ENCODE results near the gene YAF2.
"Not testable (repeated sequence)": the region's sequence is repeated elsewhere in the genome, so short reads cannot be mapped to it uniquely, and the experiment has no call there.

Gene YAF2

GRCh38 chr12:42222724-42223123 lies 15.3 kb downstream of the YAF2 start:
- Histone ChIP-seq H3K4me1 (ENCODE audit: insufficient read depth, low read length) (no peaks in the 10 kb centered on the region), H3K4me3 (ENCODE audit: low read depth in 1 of 2, low read length in 2 of 2) (no peak overlapping the region), H3K9ac (ENCODE audit: low read depth, low read length) (no peak overlapping the region), H3K36me3 (ENCODE audit: insufficient read depth, low read length) (peaks cover 6% of the 10 kb centered on the region; the same call in 1 of the 2 replicates), H4K20me1 (ENCODE audit: insufficient read depth, low read length) (peaks cover 12% of the 10 kb centered on the region; the same call in 1 of the 2 replicates), H3K27me3 (ENCODE audit: insufficient read depth, low read length, poor library complexity) (no peaks in the 10 kb centered on the region), H3K27ac (ENCODE audit: low read length) (no peak overlapping the region), H2AFZ (ENCODE audit: low read depth, low read length) (no peak overlapping the region), H3K9me3 (ENCODE audit: insufficient read depth, low read length, severe bottlenecking) (no peaks in the 10 kb centered on the region), H3K79me2 (ENCODE audit: insufficient read depth, low read length) (peaks cover 51% of the 10 kb centered on the region), H3K4me2 (ENCODE audit: insufficient read depth, low read length) (no peak overlapping the region)
- no peak for TF ChIP-seq EZH2 (IDR thresholded peaks at IDR 0.05; ENCODE audit: borderline replicate concordance, low read depth, low read length, severe bottlenecking)
- TF ChIP-seq, protein P1, sequence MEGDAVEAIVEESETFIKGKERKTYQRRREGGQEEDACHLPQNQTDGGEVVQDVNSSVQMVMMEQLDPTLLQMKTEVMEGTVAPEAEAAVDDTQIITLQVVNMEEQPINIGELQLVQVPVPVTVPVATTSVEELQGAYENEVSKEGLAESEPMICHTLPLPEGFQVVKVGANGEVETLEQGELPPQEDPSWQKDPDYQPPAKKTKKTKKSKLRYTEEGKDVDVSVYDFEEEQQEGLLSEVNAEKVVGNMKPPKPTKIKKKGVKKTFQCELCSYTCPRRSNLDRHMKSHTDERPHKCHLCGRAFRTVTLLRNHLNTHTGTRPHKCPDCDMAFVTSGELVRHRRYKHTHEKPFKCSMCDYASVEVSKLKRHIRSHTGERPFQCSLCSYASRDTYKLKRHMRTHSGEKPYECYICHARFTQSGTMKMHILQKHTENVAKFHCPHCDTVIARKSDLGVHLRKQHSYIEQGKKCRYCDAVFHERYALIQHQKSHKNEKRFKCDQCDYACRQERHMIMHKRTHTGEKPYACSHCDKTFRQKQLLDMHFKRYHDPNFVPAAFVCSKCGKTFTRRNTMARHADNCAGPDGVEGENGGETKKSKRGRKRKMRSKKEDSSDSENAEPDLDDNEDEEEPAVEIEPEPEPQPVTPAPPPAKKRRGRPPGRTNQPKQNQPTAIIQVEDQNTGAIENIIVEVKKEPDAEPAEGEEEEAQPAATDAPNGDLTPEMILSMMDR (IDR thresholded peaks at IDR 0.05; ENCODE audit: borderline replicate concordance, extremely low read depth, low read length, poor library complexity, severe bottlenecking) = no peak
- DNase-seq (no peak), ATAC-seq (ENCODE audit: insufficient read depth, low read depth) (no peak)

GRCh38 chr12:42221726-42222125 lies 16.3 kb downstream of the YAF2 start:
- Histone ChIP-seq H3K9ac (ENCODE audit: low read depth, low read length) (no peak overlapping the region), H3K27me3 (ENCODE audit: insufficient read depth, low read length, poor library complexity) (no peaks in the 10 kb centered on the region), H3K4me2 (ENCODE audit: insufficient read depth, low read length) (no peak overlapping the region), H3K4me1 (ENCODE audit: insufficient read depth, low read length) (no peaks in the 10 kb centered on the region), H3K4me3 (ENCODE audit: low read depth in 1 of 2, low read length in 2 of 2) (no peak overlapping the region), H2AFZ (ENCODE audit: low read depth, low read length) (no peak overlapping the region), H4K20me1 (ENCODE audit: insufficient read depth, low read length) (peaks cover 15% of the 10 kb centered on the region; the same call in 1 of the 2 replicates), H3K9me3 (ENCODE audit: insufficient read depth, low read length, severe bottlenecking) (no peaks in the 10 kb centered on the region), H3K79me2 (ENCODE audit: insufficient read depth, low read length) (peaks cover 56% of the 10 kb centered on the region), H3K36me3 (ENCODE audit: insufficient read depth, low read length) (peaks cover 6% of the 10 kb centered on the region; the same call in 1 of the 2 replicates), H3K27ac (ENCODE audit: low read length) (no peak overlapping the region)
- ATAC-seq (ENCODE audit: insufficient read depth, low read depth) = peak; percentile 65; the same call in 1 of the 3 replicates
- TF ChIP-seq, protein P1 (IDR thresholded peaks at IDR 0.05; ENCODE audit: borderline replicate concordance, extremely low read depth, low read length, poor library complexity, severe bottlenecking) = no peak
- no peak for TF ChIP-seq EZH2 (IDR thresholded peaks at IDR 0.05; ENCODE audit: borderline replicate concordance, low read depth, low read length, severe bottlenecking)
- DNase-seq = no peak

GRCh38 chr12:42217656-42218055 lies 20.4 kb downstream of the YAF2 start:
- no peak for DNase-seq
- H3K36me3 ChIP-seq (ENCODE audit: insufficient read depth, low read length) = no peaks in the 10 kb centered on the region
- no peaks in the 10 kb centered on the region for H3K9me3 ChIP-seq (ENCODE audit: insufficient read depth, low read length, severe bottlenecking)
- TF ChIP-seq, protein P1 (IDR thresholded peaks at IDR 0.05; ENCODE audit: borderline replicate concordance, extremely low read depth, low read length, poor library complexity, severe bottlenecking) = no peak
- no peak overlapping the region for H3K4me3 ChIP-seq (ENCODE audit: low read depth in 1 of 2, low read length in 2 of 2)
- no peaks in the 10 kb centered on the region for H3K4me1 ChIP-seq (ENCODE audit: insufficient read depth, low read length)
- peaks cover 26% of the 10 kb centered on the region; the same call in 1 of the 2 replicates for H4K20me1 ChIP-seq (ENCODE audit: insufficient read depth, low read length)
- no peak overlapping the region for H3K9ac ChIP-seq (ENCODE audit: low read depth, low read length)
- no peak overlapping the region for H2AFZ ChIP-seq (ENCODE audit: low read depth, low read length)
- peaks cover 71% of the 10 kb centered on the region for H3K79me2 ChIP-seq (ENCODE audit: insufficient read depth, low read length)
- H3K27ac ChIP-seq (ENCODE audit: low read length) = no peak overlapping the region
- no peak for ATAC-seq (ENCODE audit: insufficient read depth, low read depth)
- no peak overlapping the region for H3K4me2 ChIP-seq (ENCODE audit: insufficient read depth, low read length)
- H3K27me3 ChIP-seq (ENCODE audit: insufficient read depth, low read length, poor library complexity) = no peaks in the 10 kb centered on the region

- TF ChIP-seq, protein P1 (IDR thresholded peaks at IDR 0.05; ENCODE audit: borderline replicate concordance, extremely low read depth, low read length, poor library complexity, severe bottlenecking) = no peak
- TF ChIP-seq EZH2 (IDR thresholded peaks at IDR 0.05; ENCODE audit: borderline replicate concordance, low read depth, low read length, severe bottlenecking) = no peak
- no peaks in the 10 kb centered on the region for H3K36me3 ChIP-seq (ENCODE audit: insufficient read depth, low read length)
- no peak for ATAC-seq (ENCODE audit: insufficient read depth, low read depth)
- H3K9me3 ChIP-seq (ENCODE audit: insufficient read depth, low read length, severe bottlenecking) = no peaks in the 10 kb centered on the region
- peaks cover 72% of the 10 kb centered on the region for H3K79me2 ChIP-seq (ENCODE audit: insufficient read depth, low read length)
- H3K27ac ChIP-seq (ENCODE audit: low read length) = no peak overlapping the region
- no peak overlapping the region for H3K4me2 ChIP-seq (ENCODE audit: insufficient read depth, low read length)
- peaks cover 27% of the 10 kb centered on the region; the same call in 1 of the 2 replicates for H4K20me1 ChIP-seq (ENCODE audit: insufficient read depth, low read length)
- no peaks in the 10 kb centered on the region for H3K4me1 ChIP-seq (ENCODE audit: insufficient read depth, low read length)
- no peaks in the 10 kb centered on the region for H3K27me3 ChIP-seq (ENCODE audit: insufficient read depth, low read length, poor library complexity)
- no peak overlapping the region for H3K4me3 ChIP-seq (ENCODE audit: low read depth in 1 of 2, low read length in 2 of 2)
- no peak overlapping the region for H2AFZ ChIP-seq (ENCODE audit: low read depth, low read length)
- no peak for DNase-seq
- no peak overlapping the region for H3K9ac ChIP-seq (ENCODE audit: low read depth, low read length)
Measured at GRCh38 chr12:42216737-42217136, 21.3 kb downstream of the YAF2 start.

DNA sequence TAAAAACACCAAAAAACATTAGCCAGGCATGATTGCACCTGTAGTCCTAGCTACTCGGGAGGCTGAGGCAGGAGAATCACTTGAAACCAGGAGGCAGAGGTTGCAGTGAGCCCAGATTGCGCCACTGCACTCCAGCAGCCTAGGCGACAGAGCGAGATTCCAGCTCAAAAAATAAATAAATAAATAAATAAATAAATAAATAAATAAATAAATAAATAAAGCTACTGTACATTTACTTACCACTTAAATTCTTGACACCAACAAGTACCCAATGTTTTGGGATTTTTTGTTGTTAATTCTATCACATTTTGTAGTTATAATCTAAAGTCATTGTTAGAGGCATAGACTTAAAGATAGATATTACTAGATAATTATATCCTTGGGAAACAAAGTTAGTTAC lies 22.3 kb downstream of the YAF2 start:
- H3K36me3 ChIP-seq (ENCODE audit: insufficient read depth, low read length); H3K4me3 ChIP-seq (ENCODE audit: low read depth in 1 of 2, low read length in 2 of 2); H3K4me2 ChIP-seq (ENCODE audit: insufficient read depth, low read length); H2AFZ ChIP-seq (ENCODE audit: low read depth, low read length); H3K4me1 ChIP-seq (ENCODE audit: insufficient read depth, low read length); H3K27ac ChIP-seq (ENCODE audit: low read length); DNase-seq; H3K9ac ChIP-seq (ENCODE audit: low read depth, low read length); H3K9me3 ChIP-seq (ENCODE audit: insufficient read depth, low read length, severe bottlenecking); ATAC-seq (ENCODE audit: insufficient read depth, low read depth); H3K27me3 ChIP-seq (ENCODE audit: insufficient read depth, low read length, poor library complexity): not testable (repeated sequence)
- Histone ChIP-seq H4K20me1 (ENCODE audit: insufficient read depth, low read length) (peaks cover 27% of the 10 kb centered on the region; the same call in 1 of the 2 replicates), H3K79me2 (ENCODE audit: insufficient read depth, low read length) (peaks cover 67% of the 10 kb centered on the region)

All from DND-41 (cell line).